ENCODE results near the gene LRRC74A. TPM values are rescaled to one million over a fixed set of nuclear protein-coding genes. Genes with fewer than 3 reads are reported as not detected.
A peak's percentile ranks its signal among the peaks of the same experiment; 100 is the strongest.

The LRRC74A gene
- total RNA-seq, 2 donors from 2014 or later = not detected

DNA sequence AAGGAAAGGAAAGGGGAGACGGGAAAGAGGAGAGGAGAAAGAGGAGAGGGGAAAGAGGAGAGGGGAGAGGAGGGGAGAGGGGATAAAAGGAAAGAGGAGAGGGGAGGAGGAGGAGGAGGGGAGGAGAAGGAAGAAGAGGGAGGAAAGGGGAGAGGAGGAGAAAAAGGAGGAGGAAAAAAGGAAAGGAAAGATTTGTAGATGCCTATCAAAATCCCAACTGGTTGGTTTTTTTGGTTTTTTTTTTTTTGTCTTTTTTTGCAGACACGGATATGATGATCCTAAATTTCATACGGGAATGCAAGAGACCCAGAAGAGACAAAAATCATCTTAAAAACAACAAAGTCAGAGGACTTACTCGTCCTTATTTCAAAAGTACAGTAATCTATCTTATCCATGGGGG is 32.9 kb upstream of the LRRC74A start:
- Mint-ChIP-seq H3K36me3 (peaks cover 0 to 5% of the 10 kb centered on the region in 2 donors), H3K9me3 (no peaks in the 10 kb centered on the region), H3K27ac (no peak overlapping the region)
- ATAC-seq = no peak
- no peak for DNase-seq (ENCODE audit: low spot score in 2 of 2)

GRCh38 chr14:76793956-76794355 is 32.3 kb upstream of the LRRC74A start:
- no peak overlapping the region for H3K27ac Mint-ChIP-seq
- peaks cover 0 to 5% of the 10 kb centered on the region in 2 donors for H3K36me3 Mint-ChIP-seq
- ATAC-seq (peak in 1 of 2 donors; percentile 29), DNase-seq (ENCODE audit: low spot score in 2 of 2) (no peak)
- H3K9me3 Mint-ChIP-seq = no peaks in the 10 kb centered on the region

GRCh38 chr14:76806446-76806845 is 19.8 kb upstream of the LRRC74A start:
- Mint-ChIP-seq H3K27ac (no peak overlapping the region), H3K9me3 (no peaks in the 10 kb centered on the region), H3K36me3 (peaks cover 18 to 20% of the 10 kb centered on the region in 2 donors)
- DNase-seq (ENCODE audit: low spot score in 2 of 2) (no peak), ATAC-seq (no peak)

GRCh38 chr14:76808011-76808410 is 18.2 kb upstream of the LRRC74A start:
- no peaks in the 10 kb centered on the region for H3K9me3 Mint-ChIP-seq
- ATAC-seq = no peak
- peaks cover 9 to 13% of the 10 kb centered on the region in 2 donors for H3K36me3 Mint-ChIP-seq
- H3K27ac Mint-ChIP-seq = no peak overlapping the region
- DNase-seq (ENCODE audit: low spot score in 2 of 2) = no peak

- ATAC-seq (no peak), DNase-seq (ENCODE audit: low spot score in 2 of 2) (no peak)
- Mint-ChIP-seq H3K36me3 (peaks cover 0 to 4% of the 10 kb centered on the region in 2 donors), H3K9me3 (no peaks in the 10 kb centered on the region), H3K27ac (no peak overlapping the region)
These were observed 17.2 kb upstream of the LRRC74A start for GRCh38 chr14:76808990-76809389.

DNA sequence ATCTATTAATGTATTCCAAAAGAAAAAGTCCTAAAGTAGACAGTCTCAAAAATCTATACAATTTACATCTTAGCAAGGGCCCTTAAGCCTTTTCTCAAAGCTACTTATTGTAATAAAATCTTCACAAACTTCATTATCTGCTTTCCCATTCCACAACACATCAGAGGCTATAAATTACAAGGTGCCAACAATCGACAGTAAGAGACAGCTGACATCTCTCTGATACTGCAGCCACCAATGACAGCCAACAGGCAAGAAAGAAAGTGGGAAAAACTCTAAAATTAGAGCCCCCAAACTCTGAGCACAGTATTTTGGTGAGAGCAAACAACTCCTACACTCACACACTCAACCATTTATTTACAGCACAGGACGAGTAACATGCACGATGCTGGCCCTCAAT is 15.7 kb upstream of the LRRC74A start:
- ATAC-seq = no peak
- no peak for DNase-seq (ENCODE audit: low spot score in 2 of 2)
- no peak overlapping the region for H3K27ac Mint-ChIP-seq
- peaks cover 0 to 4% of the 10 kb centered on the region in 2 donors for H3K36me3 Mint-ChIP-seq
- no peaks in the 10 kb centered on the region for H3K9me3 Mint-ChIP-seq

- Mint-ChIP-seq H3K36me3 (peaks cover 0 to 4% of the 10 kb centered on the region in 2 donors), H3K9me3 (no peaks in the 10 kb centered on the region), H3K27ac (peak overlapping the region; percentile 52 to 91)
- ATAC-seq (peak in 1 of 2 donors; percentile 23), DNase-seq (ENCODE audit: low spot score in 2 of 2) (peak in 1 of 2 donors; percentile 13)
These were observed 15.2 kb upstream of the LRRC74A start for GRCh38 chr14:76810953-76811400.

- DNase-seq (ENCODE audit: low spot score in 2 of 2) = no peak
- no peaks in the 10 kb centered on the region for H3K9me3 Mint-ChIP-seq
- peaks cover 0 to 4% of the 10 kb centered on the region in 2 donors for H3K36me3 Mint-ChIP-seq
- H3K27ac Mint-ChIP-seq = peak overlapping the region; percentile 52 to 91
- ATAC-seq = no peak
These were observed 14.6 kb upstream of the LRRC74A start for GRCh38 chr14:76811561-76811960.

DNA sequence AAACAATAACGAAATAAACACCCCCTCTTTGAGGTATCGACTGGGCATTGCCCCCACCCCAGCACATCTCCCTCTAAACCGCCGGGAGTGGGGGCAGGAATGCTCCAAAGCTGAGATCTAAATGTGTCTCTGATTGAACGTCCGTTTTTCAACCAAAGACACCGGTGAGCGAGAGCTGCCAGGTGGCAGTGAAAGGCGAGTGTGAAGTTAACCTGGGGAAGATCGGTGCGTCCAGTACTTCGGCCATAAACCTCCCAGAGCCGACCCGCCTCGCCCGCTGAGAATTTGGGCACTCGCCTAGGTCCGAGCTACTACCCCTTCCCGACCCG is 14.2 kb upstream of the LRRC74A start:
- DNase-seq (ENCODE audit: low spot score in 2 of 2) = peak in 1 of 2 donors; percentile 8
- H3K27ac Mint-ChIP-seq = peak overlapping the region; percentile 91 to 97
- ATAC-seq = peak in 1 of 2 donors; percentile 2
- no peaks in the 10 kb centered on the region for H3K9me3 Mint-ChIP-seq
- peaks cover 0 to 1% of the 10 kb centered on the region in 2 donors for H3K36me3 Mint-ChIP-seq

- DNase-seq (ENCODE audit: low spot score in 2 of 2) = peak; percentile 96 to 97
- Mint-ChIP-seq H3K27ac (peak within 1 kb of the TSS; percentile 91 to 97), H3K36me3 (no peaks in the 10 kb centered on the region)
These were observed 13.5 kb upstream of the LRRC74A start, which contains the start of gene ANGEL1 for GRCh38 chr14:76812422-76813383. Gene ANGEL1 (minus strand): TSS chr14:76812882. CDS start chr14:76812827, 55 bp downstream.

DNA sequence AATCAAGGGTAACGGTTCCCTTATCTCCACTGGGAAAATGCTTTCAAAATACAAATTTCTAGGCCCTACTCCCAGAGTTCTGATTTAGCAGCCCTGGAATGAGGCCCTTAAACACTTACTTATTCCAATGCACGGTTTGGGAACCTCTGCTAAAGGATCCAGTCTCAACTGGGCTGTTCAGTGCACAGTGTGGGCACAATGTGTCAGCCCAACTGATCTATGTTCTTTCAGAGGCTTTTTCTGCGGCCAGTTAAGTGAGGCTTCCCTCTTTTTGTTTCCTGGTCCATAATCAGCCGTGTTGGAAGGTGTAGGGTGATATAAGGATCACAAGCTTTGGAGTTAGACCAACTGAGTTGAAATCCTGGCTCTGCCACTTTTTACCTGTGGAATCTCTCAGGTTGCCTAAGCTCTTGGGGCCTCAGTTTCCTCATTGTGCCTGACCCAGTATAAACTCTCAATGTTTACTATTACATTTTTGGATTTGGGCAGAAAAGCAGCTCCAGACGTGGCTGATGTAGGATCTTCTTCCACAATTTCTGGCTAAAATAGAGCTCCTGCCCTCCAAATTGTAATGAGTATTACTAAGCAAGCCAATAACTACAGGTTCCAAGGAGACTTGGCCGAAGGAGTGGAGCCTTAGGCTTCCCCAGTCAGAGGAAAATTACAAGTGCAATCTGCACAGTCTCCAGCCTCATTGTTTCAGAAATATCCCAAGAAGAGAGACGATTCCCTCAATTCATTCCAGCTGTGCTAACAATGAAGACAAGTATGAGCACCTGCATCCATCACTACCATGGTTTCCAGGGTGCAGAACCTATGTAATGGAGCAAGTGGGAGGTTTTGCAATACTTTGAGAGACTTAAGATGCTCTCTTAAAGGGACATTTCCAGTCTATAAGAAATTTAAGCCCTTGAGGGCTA is 11.2 kb upstream of the LRRC74A start:
- Mint-ChIP-seq H3K9me3 (no peaks in the 10 kb centered on the region), H3K27ac (no peak overlapping the region), H3K36me3 (no peaks in the 10 kb centered on the region)
- no peak for DNase-seq (ENCODE audit: low spot score in 2 of 2)
- no peak for ATAC-seq

More at GRCh38 chr14:76812422-76813383, 13.5 kb upstream of the LRRC74A start, which contains the start of gene ANGEL1:
- H3K9me3 Mint-ChIP-seq = no peaks in the 10 kb centered on the region
- ATAC-seq = peak; percentile 93 to 94

DNA sequence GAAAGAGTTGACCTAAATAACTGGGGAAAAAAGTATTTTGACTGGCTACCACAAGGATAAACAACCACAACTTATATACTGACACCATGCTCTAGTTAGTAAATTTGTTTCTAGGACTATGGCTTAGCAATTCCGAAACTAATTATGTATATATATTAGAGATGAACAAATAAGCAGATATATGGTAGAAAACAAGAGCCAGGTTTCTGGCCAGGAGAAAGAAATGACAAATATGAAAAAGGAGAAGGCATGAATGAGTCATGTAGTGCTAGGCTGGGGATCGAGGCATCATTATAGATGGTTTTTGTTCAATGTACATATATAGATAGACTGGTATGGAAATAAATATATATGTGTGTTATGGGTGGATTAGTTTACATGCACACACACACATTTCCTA is 5.5 kb upstream of the LRRC74A start:
- H3K9me3 Mint-ChIP-seq = no peaks in the 10 kb centered on the region
- no peaks in the 10 kb centered on the region for H3K36me3 Mint-ChIP-seq
- no peak overlapping the region for H3K27ac Mint-ChIP-seq
- ATAC-seq = peak in 1 of 2 donors; percentile 55
- DNase-seq (ENCODE audit: low spot score in 2 of 2) = no peak

GRCh38 chr14:76827696-76828296 is 1.6 kb downstream of the LRRC74A start:
- ATAC-seq = no peak

GRCh38 chr14:76828339-76829012 is 2.3 kb downstream of the LRRC74A start:
- DNase-seq (ENCODE audit: low spot score in 2 of 2) (no peak), ATAC-seq (no peak)
- Mint-ChIP-seq H3K9me3 (no peaks in the 10 kb centered on the region), H3K27ac (peak overlapping the region in 1 of 2 donors; percentile 73), H3K36me3 (no peaks in the 10 kb centered on the region)

More at GRCh38 chr14:76827696-76828296, 1.6 kb downstream of the LRRC74A start:
- H3K36me3 Mint-ChIP-seq = no peaks in the 10 kb centered on the region
- DNase-seq (ENCODE audit: low spot score in 2 of 2) = no peak
- H3K9me3 Mint-ChIP-seq = no peaks in the 10 kb centered on the region
- H3K27ac Mint-ChIP-seq = no peak overlapping the region

DNA sequence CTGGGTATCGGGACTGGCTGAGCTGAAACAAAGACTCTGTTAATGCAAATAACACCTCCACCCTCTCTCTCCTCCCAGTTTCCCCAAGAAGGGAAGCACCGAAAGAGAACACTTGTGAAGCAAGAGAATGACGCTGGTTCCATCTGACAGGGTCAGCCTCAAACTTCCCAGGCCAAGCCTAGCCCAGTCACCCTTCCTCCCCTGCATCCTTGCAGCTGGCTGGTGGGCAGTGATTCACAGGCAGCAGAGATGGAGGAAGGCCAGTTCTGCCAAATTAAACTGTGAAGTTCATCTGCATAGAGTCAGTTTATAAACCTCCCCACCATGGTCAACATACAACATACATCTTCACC is 2.8 kb downstream of the LRRC74A start:
- Mint-ChIP-seq H3K27ac (peak overlapping the region in 1 of 2 donors; percentile 73), H3K36me3 (no peaks in the 10 kb centered on the region), H3K9me3 (no peaks in the 10 kb centered on the region)
- DNase-seq (ENCODE audit: low spot score in 2 of 2) (no peak), ATAC-seq (no peak)
